ENCODE measurements around the gene EPHB4.
"Not testable (repeated sequence)": the region's sequence is repeated elsewhere in the genome, so short reads cannot be mapped to it uniquely, and the experiment has no call there.

The EPHB4 gene

GRCh38 chr7:100791881-100792666 is 35.2 kb downstream of the EPHB4 start:
- DNase-seq (ENCODE audit: low read depth in 1 of 2, low spot score in 1 of 2): no peak

- DNase-seq (ENCODE audit: low read depth in 1 of 2, low spot score in 1 of 2): no peak
These were observed 38.3 kb downstream of the EPHB4 start for GRCh38 chr7:100789055-100789454.

GRCh38 chr7:100786323-100786722 is 41.0 kb downstream of the EPHB4 start:
- DNase-seq (ENCODE audit: low read depth in 1 of 2, low spot score in 1 of 2): no peak

- DNase-seq (ENCODE audit: low read depth in 1 of 2, low spot score in 1 of 2): no peak
These were observed 41.4 kb downstream of the EPHB4 start for GRCh38 chr7:100785878-100786277.

- DNase-seq (ENCODE audit: low read depth in 1 of 2, low spot score in 1 of 2): no peak
These were observed 43.5 kb downstream of the EPHB4 start for GRCh38 chr7:100783804-100784203.

- no peak for DNase-seq (ENCODE audit: low read depth in 1 of 2, low spot score in 1 of 2)
These were observed 46.1 kb downstream of the EPHB4 start for GRCh38 chr7:100781255-100781654.

- no peak for DNase-seq (ENCODE audit: low read depth in 1 of 2, low spot score in 1 of 2)
These were observed 48.0 kb downstream of the EPHB4 start for GRCh38 chr7:100779359-100779758.

GRCh38 chr7:100778061-100778621 is 49.2 kb downstream of the EPHB4 start:
- DNase-seq (ENCODE audit: low read depth in 1 of 2, low spot score in 1 of 2): no peak

- no peak for DNase-seq (ENCODE audit: low read depth in 1 of 2, low spot score in 1 of 2)
These were observed 53.8 kb downstream of the EPHB4 start for GRCh38 chr7:100773491-100773890.

GRCh38 chr7:100768784-100769183 is 58.5 kb downstream of the EPHB4 start:
- no peak for DNase-seq (ENCODE audit: low read depth in 1 of 2, low spot score in 1 of 2)

GRCh38 chr7:100765250-100765649 is 62.1 kb downstream of the EPHB4 start:
- no peak for DNase-seq (ENCODE audit: low read depth in 1 of 2, low spot score in 1 of 2)

- DNase-seq (ENCODE audit: low read depth in 1 of 2, low spot score in 1 of 2): no peak
These were observed 62.5 kb downstream of the EPHB4 start for GRCh38 chr7:100764841-100765240.

GRCh38 chr7:100763556-100764140 is 63.7 kb downstream of the EPHB4 start:
- DNase-seq (ENCODE audit: low read depth in 1 of 2, low spot score in 1 of 2): no peak

- DNase-seq (ENCODE audit: low read depth in 1 of 2, low spot score in 1 of 2): not testable (repeated sequence)
These were observed 64.5 kb downstream of the EPHB4 start for GRCh38 chr7:100762841-100763240.

- no peak for DNase-seq (ENCODE audit: low read depth in 1 of 2, low spot score in 1 of 2)
These were observed 67.8 kb downstream of the EPHB4 start for GRCh38 chr7:100759357-100760171.

- no peak for DNase-seq (ENCODE audit: low read depth in 1 of 2, low spot score in 1 of 2)
These were observed 73.6 kb downstream of the EPHB4 start for GRCh38 chr7:100753750-100754149.

- no peak for DNase-seq (ENCODE audit: low read depth in 1 of 2, low spot score in 1 of 2)
These were observed 74.3 kb downstream of the EPHB4 start for GRCh38 chr7:100752994-100753393.

Data from activated T-helper 1 cell treated with anti-CD3 and anti-CD28 coated beads, Interleukin-2, amount 50 U/mL, for 16 hours (primary cell).